Hindlimb muscle (tissue), 1 donor: ENCODE data around the gene KIAA1671. TPM values are rescaled to one million over a fixed set of nuclear protein-coding genes. Genes with fewer than 3 reads are reported as not detected.

Experiments
- DNase-seq: peaks from one replicate; pipeline ENCODE4 v3.0.0-alpha.2; 2013
- polyA plus RNA-seq: library from polyadenylated mRNA; unstranded; fragments of 120-200 nt; gene quantifications from one replicate; pipeline ENCODE4 v1.2.1, GENCODE V29; 2013; ENCODE audit not compliant: insufficient read length

The KIAA1671 gene
- polyA plus RNA-seq, 1 donor = 43.3 TPM

GRCh38 chr22:25069426-25069757 is 116.9 kb downstream of the KIAA1671 start:
- DNase-seq = no peak

- DNase-seq = no peak
Observed at GRCh38 chr22:25069758-25070481, 117.4 kb downstream of the KIAA1671 start.

GRCh38 chr22:25070956-25071355 is 118.4 kb downstream of the KIAA1671 start:
- no peak for DNase-seq

- DNase-seq = no peak
Observed at GRCh38 chr22:25071720-25072119, 119.2 kb downstream of the KIAA1671 start.

GRCh38 chr22:25072406-25072805 is 119.9 kb downstream of the KIAA1671 start:
- DNase-seq = no peak

- no peak for DNase-seq
Observed at GRCh38 chr22:25076336-25076735, 123.8 kb downstream of the KIAA1671 start.

- DNase-seq = no peak
Observed at GRCh38 chr22:25077056-25077455, 124.5 kb downstream of the KIAA1671 start.

- no peak for DNase-seq
Observed at GRCh38 chr22:25077964-25078363, 125.4 kb downstream of the KIAA1671 start.

GRCh38 chr22:25078591-25078990 is 126.1 kb downstream of the KIAA1671 start:
- no peak for DNase-seq

- DNase-seq = no peak
Observed at GRCh38 chr22:25080855-25081254, 128.3 kb downstream of the KIAA1671 start.

GRCh38 chr22:25081409-25081824 is 128.9 kb downstream of the KIAA1671 start:
- no peak for DNase-seq

GRCh38 chr22:25082096-25082495 is 129.6 kb downstream of the KIAA1671 start:
- no peak for DNase-seq

- no peak for DNase-seq
Observed at GRCh38 chr22:25083056-25083806, 130.7 kb downstream of the KIAA1671 start.

- no peak for DNase-seq
Observed at GRCh38 chr22:25083807-25084200, 131.3 kb downstream of the KIAA1671 start.

GRCh38 chr22:25084405-25085107 is 132.0 kb downstream of the KIAA1671 start:
- no peak for DNase-seq

- DNase-seq = no peak
Observed at GRCh38 chr22:25085156-25085555, 132.6 kb downstream of the KIAA1671 start.

GRCh38 chr22:25085930-25086901 is 133.7 kb downstream of the KIAA1671 start:
- no peak for DNase-seq

GRCh38 chr22:25086902-25087282 is 134.4 kb downstream of the KIAA1671 start:
- no peak for DNase-seq

GRCh38 chr22:25090225-25090890 is 137.8 kb downstream of the KIAA1671 start:
- no peak for DNase-seq

GRCh38 chr22:25091458-25091857 is 138.9 kb downstream of the KIAA1671 start:
- no peak for DNase-seq

GRCh38 chr22:25092119-25092518 is 139.6 kb downstream of the KIAA1671 start:
- DNase-seq = no peak

GRCh38 chr22:25094579-25094978 is 142.1 kb downstream of the KIAA1671 start:
- no peak for DNase-seq
